Measurements from ENCODE around the gene PRKACG.

The PRKACG gene

DNA sequence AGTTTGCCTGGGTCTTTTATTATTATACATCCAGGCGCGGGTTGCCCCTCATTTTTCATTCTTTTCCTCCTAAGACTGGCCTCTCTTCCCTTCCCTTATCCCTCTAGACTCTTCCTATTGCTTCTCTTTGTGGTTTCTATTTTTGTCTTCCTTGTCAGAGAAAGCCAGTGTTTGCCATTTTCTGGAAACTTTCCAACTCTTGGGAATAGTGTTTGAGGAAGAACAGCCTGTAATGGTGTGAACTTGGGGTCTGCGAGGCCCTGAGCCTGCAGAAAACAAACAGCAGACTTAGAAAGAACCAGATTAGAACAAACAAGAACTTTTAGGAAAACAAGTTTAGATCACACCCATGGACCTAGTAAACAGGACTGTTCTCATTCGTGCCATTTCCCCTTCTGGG, 15.5 kb downstream of the PRKACG start:
- Histone ChIP-seq H3K79me2 (ENCODE audit: insufficient read depth, low read length) (no peaks in the 10 kb centered on the region), H3K27me3 (ENCODE audit: low read length) (no peaks in the 10 kb centered on the region), H3K4me2 (ENCODE audit: low read depth, low read length, poor library complexity, severe bottlenecking) (no peak overlapping the region), H3K27ac (ENCODE audit: low read depth, low read length) (no peak overlapping the region), H3F3A (ENCODE audit: insufficient read depth) (no peaks in the 10 kb centered on the region), H3K36me3 (ENCODE audit: low read length) (no peaks in the 10 kb centered on the region), H4K20me1 (ENCODE audit: low read depth, low read length) (no peaks in the 10 kb centered on the region), H3K9ac (ENCODE audit: low read length) (no peak overlapping the region), H3K4me3 (ENCODE audit: insufficient read depth, low read length, poor library complexity, severe bottlenecking) (no peak overlapping the region), H3K9me2 (replicated peaks; ENCODE audit: insufficient read depth, low read length) (no peaks in the 10 kb centered on the region), H3K9me3 (ENCODE audit: insufficient read depth, low read length) (no peaks in the 10 kb centered on the region), H2AFZ (ENCODE audit: low read depth, low read length, severe bottlenecking) (no peak overlapping the region)
- TF ChIP-seq, protein P1, sequence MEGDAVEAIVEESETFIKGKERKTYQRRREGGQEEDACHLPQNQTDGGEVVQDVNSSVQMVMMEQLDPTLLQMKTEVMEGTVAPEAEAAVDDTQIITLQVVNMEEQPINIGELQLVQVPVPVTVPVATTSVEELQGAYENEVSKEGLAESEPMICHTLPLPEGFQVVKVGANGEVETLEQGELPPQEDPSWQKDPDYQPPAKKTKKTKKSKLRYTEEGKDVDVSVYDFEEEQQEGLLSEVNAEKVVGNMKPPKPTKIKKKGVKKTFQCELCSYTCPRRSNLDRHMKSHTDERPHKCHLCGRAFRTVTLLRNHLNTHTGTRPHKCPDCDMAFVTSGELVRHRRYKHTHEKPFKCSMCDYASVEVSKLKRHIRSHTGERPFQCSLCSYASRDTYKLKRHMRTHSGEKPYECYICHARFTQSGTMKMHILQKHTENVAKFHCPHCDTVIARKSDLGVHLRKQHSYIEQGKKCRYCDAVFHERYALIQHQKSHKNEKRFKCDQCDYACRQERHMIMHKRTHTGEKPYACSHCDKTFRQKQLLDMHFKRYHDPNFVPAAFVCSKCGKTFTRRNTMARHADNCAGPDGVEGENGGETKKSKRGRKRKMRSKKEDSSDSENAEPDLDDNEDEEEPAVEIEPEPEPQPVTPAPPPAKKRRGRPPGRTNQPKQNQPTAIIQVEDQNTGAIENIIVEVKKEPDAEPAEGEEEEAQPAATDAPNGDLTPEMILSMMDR (IDR thresholded peaks at IDR 0.05; ENCODE audit: insufficient read depth, low read length, poor library complexity, severe bottlenecking), result no peak

DNA sequence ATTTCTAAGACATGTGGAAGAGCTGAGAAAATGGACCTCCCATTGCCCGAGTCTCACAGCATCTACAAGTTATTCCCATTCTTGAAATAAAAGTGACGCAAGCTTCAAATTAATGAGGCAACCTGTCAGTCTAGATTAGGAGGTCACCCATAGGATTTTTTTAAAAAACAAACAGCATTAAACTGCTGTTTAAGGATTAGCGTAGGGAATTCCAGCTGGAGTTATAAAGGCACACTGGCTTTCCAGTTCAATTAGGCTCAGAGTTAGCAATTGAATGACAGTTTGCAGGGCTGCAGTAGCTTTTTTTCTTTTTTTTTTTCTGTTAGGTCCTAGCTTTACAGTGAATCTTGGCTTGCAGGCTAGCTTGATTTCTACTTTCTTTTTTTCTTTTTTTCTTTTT, 16.2 kb downstream of the PRKACG start:
- Histone ChIP-seq H3K9ac (ENCODE audit: low read length) (no peak overlapping the region), H3K4me3 (ENCODE audit: insufficient read depth, low read length, poor library complexity, severe bottlenecking) (no peak overlapping the region), H3K4me2 (ENCODE audit: low read depth, low read length, poor library complexity, severe bottlenecking) (no peak overlapping the region), H3K27ac (ENCODE audit: low read depth, low read length) (no peak overlapping the region), H3K9me2 (replicated peaks; ENCODE audit: insufficient read depth, low read length) (no peaks in the 10 kb centered on the region), H3K79me2 (ENCODE audit: insufficient read depth, low read length) (no peaks in the 10 kb centered on the region), H2AFZ (ENCODE audit: low read depth, low read length, severe bottlenecking) (no peak overlapping the region), H4K20me1 (ENCODE audit: low read depth, low read length) (no peaks in the 10 kb centered on the region), H3K36me3 (ENCODE audit: low read length) (no peaks in the 10 kb centered on the region), H3K9me3 (ENCODE audit: insufficient read depth, low read length) (no peaks in the 10 kb centered on the region), H3F3A (ENCODE audit: insufficient read depth) (no peaks in the 10 kb centered on the region), H3K27me3 (ENCODE audit: low read length) (no peaks in the 10 kb centered on the region)
- TF ChIP-seq EZH2phosphoT487 (conservative IDR thresholded peaks at IDR 0.05; ENCODE audit: low read length), result no peak
- TF ChIP-seq, protein P1 (IDR thresholded peaks at IDR 0.05; ENCODE audit: insufficient read depth, low read length, poor library complexity, severe bottlenecking), result no peak

DNA sequence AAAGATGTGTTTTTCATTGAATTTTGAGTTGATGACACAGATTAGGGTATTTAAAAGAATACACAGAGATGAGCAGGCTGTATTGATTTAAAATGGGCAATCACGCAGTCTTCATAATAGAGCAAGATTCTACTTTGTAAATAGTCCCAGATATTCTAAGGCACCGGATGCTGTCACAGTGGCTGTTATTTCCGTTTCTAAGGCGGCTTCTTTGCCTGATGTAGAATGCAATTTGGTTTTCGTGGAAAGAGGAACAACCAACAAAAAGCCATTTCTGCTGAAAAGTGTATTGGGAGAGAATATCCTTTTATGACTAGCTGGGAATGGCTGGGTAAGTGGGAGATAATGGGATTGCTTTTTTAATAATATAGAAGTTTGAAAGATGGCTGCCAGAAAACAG, 17.5 kb downstream of the PRKACG start:
- H3K4me2 ChIP-seq (ENCODE audit: low read depth, low read length, poor library complexity, severe bottlenecking), result no peak overlapping the region
- H3K27ac ChIP-seq (ENCODE audit: low read depth, low read length), result no peak overlapping the region
- TF ChIP-seq, protein P1 (IDR thresholded peaks at IDR 0.05; ENCODE audit: insufficient read depth, low read length, poor library complexity, severe bottlenecking), result no peak
- TF ChIP-seq EZH2phosphoT487 (conservative IDR thresholded peaks at IDR 0.05; ENCODE audit: low read length), result no peak
- H3K4me3 ChIP-seq (ENCODE audit: insufficient read depth, low read length, poor library complexity, severe bottlenecking), result no peak overlapping the region
- no peak overlapping the region for H2AFZ ChIP-seq (ENCODE audit: low read depth, low read length, severe bottlenecking)
- H3K9ac ChIP-seq (ENCODE audit: low read length), result no peak overlapping the region
- H3K79me2 ChIP-seq (ENCODE audit: insufficient read depth, low read length), result no peaks in the 10 kb centered on the region
- no peaks in the 10 kb centered on the region for H3K9me2 ChIP-seq (replicated peaks; ENCODE audit: insufficient read depth, low read length)
- no peaks in the 10 kb centered on the region for H3K9me3 ChIP-seq (ENCODE audit: insufficient read depth, low read length)
- no peaks in the 10 kb centered on the region for H3K36me3 ChIP-seq (ENCODE audit: low read length)
- H3K27me3 ChIP-seq (ENCODE audit: low read length), result no peaks in the 10 kb centered on the region
- no peaks in the 10 kb centered on the region for H4K20me1 ChIP-seq (ENCODE audit: low read depth, low read length)
- no peaks in the 10 kb centered on the region for H3F3A ChIP-seq (ENCODE audit: insufficient read depth)

DNA sequence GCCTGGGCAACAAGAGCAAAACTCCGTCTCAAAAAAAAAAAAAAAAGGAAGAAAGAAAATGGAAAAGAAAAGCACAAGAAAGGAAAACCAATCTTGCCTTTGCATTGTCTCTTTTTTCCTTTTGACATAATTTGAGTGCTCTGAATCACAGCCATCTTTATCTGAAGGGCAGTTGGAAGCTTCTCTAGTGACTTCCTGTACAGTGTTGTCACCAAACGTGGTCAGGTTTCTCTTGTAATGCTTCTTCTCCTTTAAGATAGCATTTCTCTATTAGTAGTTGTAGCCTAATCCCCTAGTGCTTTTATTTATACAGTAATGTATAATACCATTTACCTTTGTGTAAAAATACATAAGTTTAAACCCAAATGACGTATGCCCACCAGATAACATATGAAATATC, 18.1 kb downstream of the PRKACG start:
- Histone ChIP-seq H3K9ac (ENCODE audit: low read length) (no peak overlapping the region), H3K79me2 (ENCODE audit: insufficient read depth, low read length) (no peaks in the 10 kb centered on the region), H3K4me2 (ENCODE audit: low read depth, low read length, poor library complexity, severe bottlenecking) (no peak overlapping the region), H3K9me3 (ENCODE audit: insufficient read depth, low read length) (no peaks in the 10 kb centered on the region), H3K27ac (ENCODE audit: low read depth, low read length) (no peak overlapping the region), H4K20me1 (ENCODE audit: low read depth, low read length) (no peaks in the 10 kb centered on the region), H2AFZ (ENCODE audit: low read depth, low read length, severe bottlenecking) (no peak overlapping the region), H3K27me3 (ENCODE audit: low read length) (no peaks in the 10 kb centered on the region), H3K36me3 (ENCODE audit: low read length) (no peaks in the 10 kb centered on the region), H3K9me2 (replicated peaks; ENCODE audit: insufficient read depth, low read length) (no peaks in the 10 kb centered on the region), H3F3A (ENCODE audit: insufficient read depth) (no peaks in the 10 kb centered on the region), H3K4me3 (ENCODE audit: insufficient read depth, low read length, poor library complexity, severe bottlenecking) (no peak overlapping the region)
- no peak for TF ChIP-seq EZH2phosphoT487 (conservative IDR thresholded peaks at IDR 0.05; ENCODE audit: low read length)
- TF ChIP-seq, protein P1 (IDR thresholded peaks at IDR 0.05; ENCODE audit: insufficient read depth, low read length, poor library complexity, severe bottlenecking), result no peak
